Ovary (tissue), 3 donors: Measurements from ENCODE around the gene CAMTA1.

Experiments used
- CTCF ChIP-seq, 3 donors: fragments of 450-650 bp in 2 of 3; fragments of 200-600 bp in 1 of 3; IDR thresholded peaks; one replicate each; pipeline versions ENCODE4 v1.5.1 to v1.8.0; 2016 to 2022; ENCODE audit warnings: antibody characterized with exemption in 3 of 3, mild to moderate bottlenecking in 1 of 3
- EP300 ChIP-seq: sonication (generic); formaldehyde crosslinking; IDR thresholded peaks from one replicate; pipeline ENCODE4 v1.6.1; 2017; ENCODE audit warnings: antibody characterized with exemption
- POLR2A ChIP-seq: fragments of 450-650 bp; IDR thresholded peaks from one replicate; pipeline ENCODE4 v1.6.1; 2017; ENCODE audit warnings: antibody characterized with exemption, mild to moderate bottlenecking, moderate library complexity
- donor health status: DM: no; HTN: no; CAD: no.

DNA sequence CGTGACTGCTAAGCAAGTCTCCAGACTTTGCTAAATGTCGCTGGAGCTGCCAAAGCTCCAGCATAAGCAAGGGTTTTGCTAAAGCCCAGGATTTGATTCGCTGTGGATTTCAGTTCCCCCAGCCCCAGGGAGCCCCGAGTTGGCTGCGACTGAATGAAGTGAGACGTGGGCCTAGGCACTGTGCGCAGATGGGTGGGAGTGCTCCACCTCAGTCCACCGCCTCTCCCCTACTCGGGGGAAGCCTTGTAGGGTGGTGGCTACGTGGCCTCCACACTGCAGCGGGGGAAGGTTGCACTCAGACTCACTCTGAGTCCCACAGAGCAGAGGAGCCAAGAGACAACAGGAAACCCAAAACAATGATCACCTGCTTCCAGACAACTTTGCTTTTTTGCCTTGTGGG, 588.0 kb downstream of the CAMTA1 start:
- TF ChIP-seq CTCF (IDR thresholded peaks at IDR 0.05) (no peak), POLR2A (no peak), EP300 (no peak)
